T-helper 17 cell (primary cell): ENCODE measurements around the gene PELI3. TPM values are rescaled to one million over a fixed set of nuclear protein-coding genes. Genes with fewer than 3 reads are reported as not detected.

ENCODE experiments used
- ATAC-seq: fragments of 150-1000 bp; cut with Tn5 transposase; 2 replicates; pipeline ENCODE4 v1.10.0; 2021; ENCODE audit warnings: mild to moderate bottlenecking, moderate library complexity
- DNase-seq, 3 donors: peaks; one replicate each; pipeline versions ENCODE4 v3.0.0 to v3.0.0-alpha.2; 2020 to 2021
- H3K9me3 ChIP-seq: one replicate; pipeline ENCODE4 v1.7.0; 2013; ENCODE audit warnings: low read length, mild to moderate bottlenecking; ENCODE audit not compliant: control insufficient read depth, poor library complexity, severe bottlenecking
- H3K27ac Mint-ChIP-seq: one replicate; pipeline ENCODE4 v1.8.0; 2022; ENCODE audit warnings: mild to moderate bottlenecking, moderate library complexity, mixed read lengths
- H3K27me3 Mint-ChIP-seq: one replicate; pipeline ENCODE4 v1.8.0; 2022; ENCODE audit warnings: mixed read lengths
- H3K36me3 Mint-ChIP-seq: one replicate; pipeline ENCODE4 v1.8.0; 2022; ENCODE audit warnings: low read depth, mixed read lengths
- H3K4me1 Mint-ChIP-seq: one replicate; pipeline ENCODE4 v1.8.0; 2022; ENCODE audit warnings: mild to moderate bottlenecking, mixed read lengths
- H3K4me3 Mint-ChIP-seq: one replicate; pipeline ENCODE4 v1.8.0; 2022; ENCODE audit warnings: mild to moderate bottlenecking, moderate library complexity, mixed read lengths
- total RNA-seq, 4 donors: library from RNA in 2 of 4; stranded (reverse) in 2 of 4; gene quantifications; one replicate each; pipeline ENCODE4 v1.2.3 and lab custom pipeline; 2022 to 2026

PELI3 gene
- total RNA-seq, 2 donors from 2014 or later, result 11.3 to 13.3 TPM

- DNase-seq, result no peak
- ATAC-seq, result no peak
- H3K27ac Mint-ChIP-seq, result no peak overlapping the region
- no peak overlapping the region for H3K4me3 Mint-ChIP-seq
- no peaks in the 10 kb centered on the region for H3K9me3 ChIP-seq
- no peaks in the 10 kb centered on the region for H3K27me3 Mint-ChIP-seq
- H3K4me1 Mint-ChIP-seq, result peaks cover 13% of the 10 kb centered on the region
- H3K36me3 Mint-ChIP-seq, result peaks cover 2% of the 10 kb centered on the region
Measured at GRCh38 chr11:66472054-66472453, 5.3 kb downstream of the PELI3 start.

GRCh38 chr11:66473167-66473566, 6.5 kb downstream of the PELI3 start:
- peaks cover 2% of the 10 kb centered on the region for H3K36me3 Mint-ChIP-seq
- no peak overlapping the region for H3K27ac Mint-ChIP-seq
- H3K4me1 Mint-ChIP-seq, result peaks cover 8% of the 10 kb centered on the region
- no peaks in the 10 kb centered on the region for H3K27me3 Mint-ChIP-seq
- no peaks in the 10 kb centered on the region for H3K9me3 ChIP-seq
- DNase-seq (no peak), ATAC-seq (no peak)
- no peak overlapping the region for H3K4me3 Mint-ChIP-seq

GRCh38 chr11:66473608-66474515, 7.2 kb downstream of the PELI3 start:
- peaks cover 2% of the 10 kb centered on the region for H3K36me3 Mint-ChIP-seq

GRCh38 chr11:66475349-66476172, 8.9 kb downstream of the PELI3 start:
- ATAC-seq (no peak), DNase-seq (no peak)
- no peaks in the 10 kb centered on the region for H3K9me3 ChIP-seq
- no peaks in the 10 kb centered on the region for H3K36me3 Mint-ChIP-seq
- H3K4me3 Mint-ChIP-seq, result no peak overlapping the region
- no peaks in the 10 kb centered on the region for H3K27me3 Mint-ChIP-seq
- peaks cover 13% of the 10 kb centered on the region for H3K4me1 Mint-ChIP-seq
- H3K27ac Mint-ChIP-seq, result no peak overlapping the region

More at GRCh38 chr11:66473608-66474515, 7.2 kb downstream of the PELI3 start:
- Mint-ChIP-seq H3K27me3 (no peaks in the 10 kb centered on the region), H3K4me3 (no peak overlapping the region), H3K4me1 (peaks cover 6% of the 10 kb centered on the region), H3K27ac (no peak overlapping the region)
- no peak for ATAC-seq
- no peaks in the 10 kb centered on the region for H3K9me3 ChIP-seq
- no peak for DNase-seq

- Mint-ChIP-seq H3K4me3 (peak overlapping the region; percentile 45), H3K27ac (peak overlapping the region; percentile 89)
Measured at GRCh38 chr11:66476173-66476840, 9.6 kb downstream of the PELI3 start.

GRCh38 chr11:66476841-66477251, 10.1 kb downstream of the PELI3 start:
- ATAC-seq (no peak), DNase-seq (no peak)
- H3K4me3 Mint-ChIP-seq, result no peak overlapping the region
- H3K27ac Mint-ChIP-seq, result peak overlapping the region; percentile 89
- H3K27me3 Mint-ChIP-seq, result no peaks in the 10 kb centered on the region
- H3K9me3 ChIP-seq, result no peaks in the 10 kb centered on the region
- peaks cover 17% of the 10 kb centered on the region for H3K4me1 Mint-ChIP-seq
- H3K36me3 Mint-ChIP-seq, result no peaks in the 10 kb centered on the region

More at GRCh38 chr11:66476173-66476840, 9.6 kb downstream of the PELI3 start:
- H3K4me1 Mint-ChIP-seq, result peaks cover 17% of the 10 kb centered on the region
- ATAC-seq (no peak), DNase-seq (no peak)
- no peaks in the 10 kb centered on the region for H3K27me3 Mint-ChIP-seq
- no peaks in the 10 kb centered on the region for H3K9me3 ChIP-seq
- no peaks in the 10 kb centered on the region for H3K36me3 Mint-ChIP-seq

GRCh38 chr11:66477263-66478201, 10.8 kb downstream of the PELI3 start:
- DNase-seq (no peak), ATAC-seq (no peak)
- no peaks in the 10 kb centered on the region for H3K36me3 Mint-ChIP-seq
- no peaks in the 10 kb centered on the region for H3K9me3 ChIP-seq
- no peaks in the 10 kb centered on the region for H3K27me3 Mint-ChIP-seq
- H3K4me1 Mint-ChIP-seq, result peaks cover 21% of the 10 kb centered on the region
- H3K4me3 Mint-ChIP-seq, result no peak overlapping the region
- H3K27ac Mint-ChIP-seq, result no peak overlapping the region

GRCh38 chr11:66478729-66479393, 12.2 kb downstream of the PELI3 start:
- Mint-ChIP-seq H3K4me3 (peak overlapping the region; percentile 91), H3K36me3 (no peaks in the 10 kb centered on the region), H3K27me3 (no peaks in the 10 kb centered on the region), H3K27ac (peak overlapping the region; percentile 91), H3K4me1 (peaks cover 21% of the 10 kb centered on the region)
- no peaks in the 10 kb centered on the region for H3K9me3 ChIP-seq
- ATAC-seq (no peak), DNase-seq (no peak)

GRCh38 chr11:66479394-66480116, 12.8 kb downstream of the PELI3 start:
- H3K4me3 Mint-ChIP-seq, result peak overlapping the region; percentile 91
- no peak for DNase-seq
- ATAC-seq, result no peak
- H3K27ac Mint-ChIP-seq, result peak overlapping the region; percentile 91
- no peaks in the 10 kb centered on the region for H3K27me3 Mint-ChIP-seq
- peaks cover 21% of the 10 kb centered on the region for H3K4me1 Mint-ChIP-seq
- no peaks in the 10 kb centered on the region for H3K36me3 Mint-ChIP-seq
- no peaks in the 10 kb centered on the region for H3K9me3 ChIP-seq

- peaks cover 21% of the 10 kb centered on the region for H3K4me1 Mint-ChIP-seq
- H3K36me3 Mint-ChIP-seq, result no peaks in the 10 kb centered on the region
- no peaks in the 10 kb centered on the region for H3K27me3 Mint-ChIP-seq
- no peaks in the 10 kb centered on the region for H3K9me3 ChIP-seq
- ATAC-seq (peak; percentile 99), DNase-seq (peak; percentile 90 to 94 (median 91))
- peak within 1 kb of the TSS; percentile 91 for H3K27ac Mint-ChIP-seq
- H3K4me3 Mint-ChIP-seq, result peak within 1 kb of the TSS; percentile 91
Measured at GRCh38 chr11:66480117-66480938, 13.6 kb downstream of the PELI3 start, which contains the start of gene DPP3. TSS of gene DPP3 (plus strand) at chr11:66480434. CDS start at chr11:66482201, 1,767 bp downstream.
